OCI-LY1 (cell line): Measurements from ENCODE around the gene RNF20.

Experiments used
- H2AFZ ChIP-seq: fragments of 200-600 bp; sonication (generic), shearing (Covaris generic); 2 replicates; pipeline ENCODE4 v1.6.0; 2014; ENCODE audit warnings: antibody characterized with exemption, mild to moderate bottlenecking, low read length
- H3F3A ChIP-seq: fragments of 200-600 bp; sonication (generic), shearing (Covaris generic); 2 replicates; pipeline ENCODE4 v1.6.0; 2014; ENCODE audit warnings: mild to moderate bottlenecking, antibody characterized with exemption, low read length, moderate library complexity; ENCODE audit not compliant: insufficient read depth
- H3K27ac ChIP-seq: fragments of 200-600 bp; sonication (generic); 2 replicates; pipeline ENCODE4 v1.5.1; 2014; ENCODE audit warnings: low read length, mixed run types, mild to moderate bottlenecking, low read depth; ENCODE audit not compliant: poor library complexity, severe bottlenecking
- H3K27me3 ChIP-seq: fragments of 200-600 bp; sonication (generic); 2 replicates; pipeline ENCODE4 v1.6.0; 2014; ENCODE audit warnings: antibody characterized with exemption, mild to moderate bottlenecking, low read length, moderate library complexity; ENCODE audit not compliant: insufficient read depth
- H3K36me3 ChIP-seq: fragments of 200-600 bp; sonication (generic); 2 replicates; pipeline ENCODE4 v1.6.1; 2014; ENCODE audit warnings: mild to moderate bottlenecking, antibody characterized with exemption, low read length, moderate library complexity, mixed read lengths; ENCODE audit not compliant: insufficient read depth
- H3K4me1 ChIP-seq: fragments of 200-600 bp; sonication (generic); 2 replicates; pipeline ENCODE4 v1.5.1; 2014; ENCODE audit warnings: mild to moderate bottlenecking, low read length, moderate library complexity; ENCODE audit not compliant: insufficient read depth, severe bottlenecking
- H3K4me2 ChIP-seq: fragments of 200-600 bp; sonication (generic), shearing (Covaris generic); 2 replicates; pipeline ENCODE4 v1.6.1; 2014; ENCODE audit warnings: low read length
- H3K4me3 ChIP-seq: fragments of 200-600 bp; sonication (generic); 2 replicates; pipeline ENCODE4 v1.5.1; 2014; ENCODE audit warnings: low read length, low read depth, mild to moderate bottlenecking, mixed read lengths; ENCODE audit not compliant: poor library complexity, severe bottlenecking
- H3K79me2 ChIP-seq: fragments of 200-600 bp; shearing (Covaris generic); 2 replicates; pipeline ENCODE4 v1.6.1; 2016; ENCODE audit warnings: mixed run types, low read length, mixed read lengths; ENCODE audit not compliant: insufficient read depth
- H3K9ac ChIP-seq: fragments of 200-600 bp; sonication (generic), shearing (Covaris generic); 2 replicates; pipeline ENCODE4 v1.6.1; 2014; ENCODE audit warnings: mild to moderate bottlenecking, low read length, mixed read lengths
- H3K9me2 ChIP-seq: fragments of 200-600 bp; sonication (generic), shearing (Covaris generic); 2 replicates; pipeline ENCODE4 v1.6.1; 2014; ENCODE audit warnings: low read depth, mild to moderate bottlenecking, low read length, mixed read lengths
- H3K9me3 ChIP-seq: fragments of 200-600 bp; shearing (Covaris generic); 2 replicates; pipeline ENCODE4 v1.6.1; 2014; ENCODE audit warnings: low read length, mixed read lengths
- H4K20me1 ChIP-seq: fragments of 200-600 bp; sonication (generic), shearing (Covaris generic); 2 replicates; pipeline ENCODE4 v1.6.0; 2016; ENCODE audit warnings: mild to moderate bottlenecking, low read length; ENCODE audit not compliant: insufficient read depth
- CTCF ChIP-seq: fragments of 200-600 bp; sonication (generic), shearing (Covaris generic); IDR thresholded peaks from 2 replicates; pipeline ENCODE4 v1.5.1; 2017; ENCODE audit warnings: mild to moderate bottlenecking, antibody characterized with exemption, low read length, moderate library complexity, mixed read lengths
- EZH2 ChIP-seq: fragments of 200-600 bp; sonication (generic), shearing (Covaris generic); IDR thresholded peaks from 2 replicates; pipeline ENCODE4 v1.8.0; 2017; ENCODE audit warnings: borderline replicate concordance, mixed run types, mild to moderate bottlenecking, antibody characterized with exemption, low read length, moderate library complexity, mixed read lengths

RNF20 gene

GRCh38 chr9:101562966-101563365 lies 29.3 kb downstream of the RNF20 start:
- peaks cover 90% of the 10 kb centered on the region for H3K36me3 ChIP-seq
- H3K9me2 ChIP-seq, result no peaks in the 10 kb centered on the region
- no peak overlapping the region for H3K9ac ChIP-seq
- no peak for TF ChIP-seq CTCF
- no peaks in the 10 kb centered on the region for H3K27me3 ChIP-seq
- no peak overlapping the region for H3K4me3 ChIP-seq
- no peaks in the 10 kb centered on the region for H3F3A ChIP-seq
- no peaks in the 10 kb centered on the region for H3K9me3 ChIP-seq
- H3K4me2 ChIP-seq, result no peak overlapping the region
- H2AFZ ChIP-seq, result no peak overlapping the region
- H3K4me1 ChIP-seq, result no peaks in the 10 kb centered on the region
- H3K79me2 ChIP-seq, result no peaks in the 10 kb centered on the region
- no peaks in the 10 kb centered on the region for H4K20me1 ChIP-seq
- H3K27ac ChIP-seq, result no peak overlapping the region

- Histone ChIP-seq H3K4me3 (no peak overlapping the region), H3K4me2 (no peak overlapping the region), H4K20me1 (no peaks in the 10 kb centered on the region), H3K4me1 (no peaks in the 10 kb centered on the region), H3K9me2 (no peaks in the 10 kb centered on the region), H3K79me2 (no peaks in the 10 kb centered on the region), H3K9me3 (no peaks in the 10 kb centered on the region), H3K27me3 (no peaks in the 10 kb centered on the region), H3K9ac (no peak overlapping the region), H3F3A (no peaks in the 10 kb centered on the region), H2AFZ (no peak overlapping the region), H3K36me3 (peaks cover 78% of the 10 kb centered on the region), H3K27ac (no peak overlapping the region)
- TF ChIP-seq EZH2 (no peak), CTCF (no peak)
Measured at GRCh38 chr9:101564252-101564651, 30.6 kb downstream of the RNF20 start.

DNA sequence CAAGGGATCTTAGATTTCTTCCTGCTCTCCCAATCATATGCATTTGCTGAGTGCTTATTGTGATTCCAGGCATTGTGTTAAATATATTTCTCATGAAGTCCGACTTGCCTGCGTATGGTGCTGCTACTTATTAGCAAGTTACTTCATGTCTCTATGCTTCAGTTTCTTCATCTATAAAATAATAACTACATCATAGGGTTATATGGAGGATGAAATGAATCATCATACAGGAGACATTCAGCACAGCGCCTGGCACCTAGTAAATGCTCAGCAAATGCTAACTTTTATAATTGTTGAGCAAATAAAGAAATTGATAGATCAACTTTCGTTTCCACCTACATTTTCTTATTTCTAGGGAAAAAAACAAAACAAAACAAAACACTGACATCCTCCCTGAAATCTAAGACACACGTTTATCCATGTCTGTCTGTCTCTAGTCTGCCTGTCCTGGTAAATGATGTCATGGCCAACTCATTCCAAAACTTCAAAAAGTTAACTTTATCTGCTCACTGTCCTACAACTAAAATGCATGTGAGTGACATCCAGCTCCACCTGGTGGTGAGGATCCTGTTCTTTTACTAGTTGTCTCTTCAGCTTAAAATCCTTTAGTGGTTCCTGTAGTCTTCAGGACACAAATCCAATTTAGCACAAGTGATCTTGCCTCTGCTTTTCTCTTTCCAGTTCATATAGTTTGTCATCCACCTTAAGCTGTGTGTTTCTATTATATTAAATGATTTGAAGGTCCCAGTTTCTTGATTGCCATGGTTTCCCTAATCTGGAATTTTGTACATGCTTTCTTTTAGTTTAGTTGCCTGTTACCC lies 33.5 kb downstream of the RNF20 start:
- Histone ChIP-seq H3F3A (no peaks in the 10 kb centered on the region), H3K27ac (no peak overlapping the region), H2AFZ (no peak overlapping the region), H3K9me2 (no peaks in the 10 kb centered on the region), H3K4me3 (no peak overlapping the region), H3K79me2 (no peaks in the 10 kb centered on the region), H3K9me3 (no peaks in the 10 kb centered on the region), H3K27me3 (no peaks in the 10 kb centered on the region), H4K20me1 (no peaks in the 10 kb centered on the region), H3K4me1 (no peaks in the 10 kb centered on the region), H3K4me2 (no peak overlapping the region), H3K9ac (no peak overlapping the region), H3K36me3 (peaks cover 50% of the 10 kb centered on the region)
- TF ChIP-seq CTCF (peak; percentile 59), EZH2 (no peak)
